UCSD-AML1 (cell line): Measurements from ENCODE around the gene USP46.
A peak's percentile ranks its signal among the peaks of the same experiment; 100 is the strongest.

Experiments used
- DNase-seq: peaks from one replicate; lab custom pipeline; 2025; ENCODE audit not compliant: unreplicated experiment; lab: John Stamatoyannopoulos, UW

Gene USP46

GRCh38 chr4:52657618-52658501 is 1.2 kb downstream of the USP46 start:
- peak; percentile 17 for DNase-seq

GRCh38 chr4:52657292-52657617 is 1.8 kb downstream of the USP46 start:
- DNase-seq: no peak

- no peak for DNase-seq
Measured at GRCh38 chr4:52655506-52655905, 3.6 kb downstream of the USP46 start.

- no peak for DNase-seq
Measured at GRCh38 chr4:52651996-52652672, 7.0 kb downstream of the USP46 start.

GRCh38 chr4:52648836-52649235 is 10.3 kb downstream of the USP46 start:
- no peak for DNase-seq

- DNase-seq: no peak
Measured at GRCh38 chr4:52646741-52647140, 12.4 kb downstream of the USP46 start.

GRCh38 chr4:52646096-52646495 is 13.0 kb downstream of the USP46 start:
- DNase-seq: no peak

GRCh38 chr4:52645300-52645699 is 13.8 kb downstream of the USP46 start:
- DNase-seq: no peak

GRCh38 chr4:52643785-52644244 is 15.3 kb downstream of the USP46 start:
- DNase-seq: no peak

- DNase-seq: no peak
Measured at GRCh38 chr4:52643190-52643589, 15.9 kb downstream of the USP46 start.

- no peak for DNase-seq
Measured at GRCh38 chr4:52641854-52642563, 17.1 kb downstream of the USP46 start.

GRCh38 chr4:52640808-52641565 is 18.1 kb downstream of the USP46 start:
- DNase-seq: no peak

GRCh38 chr4:52638717-52639116 is 20.4 kb downstream of the USP46 start:
- no peak for DNase-seq

- no peak for DNase-seq
Measured at GRCh38 chr4:52637116-52637515, 22.0 kb downstream of the USP46 start.

GRCh38 chr4:52635560-52635959 is 23.5 kb downstream of the USP46 start:
- no peak for DNase-seq

GRCh38 chr4:52635130-52635529 is 24.0 kb downstream of the USP46 start:
- DNase-seq: no peak

GRCh38 chr4:52633846-52634245 is 25.3 kb downstream of the USP46 start:
- no peak for DNase-seq

GRCh38 chr4:52628974-52629373 is 30.1 kb downstream of the USP46 start:
- DNase-seq: no peak

GRCh38 chr4:52628543-52628942 is 30.6 kb downstream of the USP46 start:
- DNase-seq: no peak

GRCh38 chr4:52627876-52628275 is 31.2 kb downstream of the USP46 start:
- no peak for DNase-seq

- DNase-seq: no peak
Measured at GRCh38 chr4:52625216-52625615, 33.9 kb downstream of the USP46 start.
